Right lobe of liver (tissue), 6 donors: ENCODE data around the gene DGKA. TPM values are rescaled to one million over a fixed set of nuclear protein-coding genes. Genes with fewer than 3 reads are reported as not detected.
A peak's percentile ranks its signal among the peaks of the same experiment; 100 is the strongest.

ENCODE experiments used
- ATAC-seq, 4 donors: fragments of 200-7000 bp; cut with Tn5 transposase; one replicate each; pipeline ENCODE4 v1.9.1; 2020; ENCODE audit warnings: mild to moderate bottlenecking in 4 of 4, moderate library complexity in 4 of 4
- DNase-seq, 3 donors: peaks; one replicate each; pipeline ENCODE4 v3.0.0-alpha.2; 2020
- H3K27ac ChIP-seq, 3 donors: fragments of 200-600 bp; one replicate each; pipeline ENCODE4 v1.8.0; 2022
- H3K27me3 ChIP-seq, 2 donors: fragments of 200-600 bp; one replicate each; pipeline ENCODE4 v1.8.0; 2022
- H3K36me3 ChIP-seq, 4 donors: fragments of 200-600 bp; sonication (generic) in 1 of 4; one replicate each; pipeline versions ENCODE4 v1.5.1 to v1.8.0; 2017 to 2022; ENCODE audit warnings: control low read depth in 1 of 4
- H3K4me1 ChIP-seq, 4 donors: fragments of 200-600 bp; sonication (generic) in 1 of 4; one replicate each; pipeline versions ENCODE4 v1.5.1 to v1.8.0; 2017 to 2022; ENCODE audit warnings: control low read depth in 1 of 4
- H3K4me3 ChIP-seq, 3 donors: fragments of 200-600 bp; one replicate each; pipeline ENCODE4 v1.8.0; 2022
- H3K9me3 ChIP-seq, 4 donors: fragments of 200-600 bp; sonication (generic) in 1 of 4; one replicate each; pipeline versions ENCODE4 v1.5.1 to v1.8.0; 2017 to 2022; ENCODE audit warnings: control low read depth in 1 of 4
- CTCF ChIP-seq, 4 donors: fragments of 200-600 bp in 3 of 4; fragments of 450-650 bp in 1 of 4; IDR thresholded peaks; one replicate each; pipeline versions ENCODE4 v1.5.1 to v1.8.0; 2016 to 2022; ENCODE audit warnings: antibody characterized with exemption in 4 of 4, mild to moderate bottlenecking in 2 of 4
- POLR2A ChIP-seq: fragments of 450-650 bp; IDR thresholded peaks from one replicate; pipeline ENCODE4 v1.6.1; 2017; ENCODE audit warnings: antibody characterized with exemption, mild to moderate bottlenecking
- WGBS: methylation state at CpG from one replicate; pipeline ENCODE4 v1.1.6; 2018; ENCODE audit warnings: low coverage, low lambda C conversion rate; ENCODE audit not compliant: insufficient coverage; ENCODE audit errors: missing lambda C conversion rate; 5-methylcytosine and 5-hydroxymethylcytosine counted together
- intact Hi-C, 2 donors: fragments of 100-400 bp; cut with DNase I; formaldehyde crosslinking; loops; one replicate each; pipeline versions ENCODE4 v1.11.2 to v1.14.1; 2022
- total RNA-seq, 6 experiments: library from RNA; depleted of rRNA in 2 of 6; stranded (reverse); fragments of >200 nt in 2 of 6; fragmentation: NEBNext Ultra II Directional in 3 of 6; extraction: Animal tissue kit (Norgen Biotek cat#: 25700) in 3 of 6; gene quantifications; one replicate each; pipeline versions ENCODE4 v1.1.0 to v1.2.4, GENCODE V29; 2016 to 2023
- donor health status: DM: no; HTN: yes; CAD: no.
- donor health status: DM: no; HTN: no; CAD: no.
- donor health status: DM: no; HTN: no; CAD: no.
- donor health status: DM: no; HTN: yes; CAD: no.
- donor health status: DM: no; HTN: yes; CAD: no.

Gene DGKA
- total RNA-seq, 6 experiments from 2014 or later = 2.7 to 7.6 (median 4.9) TPM

DNA sequence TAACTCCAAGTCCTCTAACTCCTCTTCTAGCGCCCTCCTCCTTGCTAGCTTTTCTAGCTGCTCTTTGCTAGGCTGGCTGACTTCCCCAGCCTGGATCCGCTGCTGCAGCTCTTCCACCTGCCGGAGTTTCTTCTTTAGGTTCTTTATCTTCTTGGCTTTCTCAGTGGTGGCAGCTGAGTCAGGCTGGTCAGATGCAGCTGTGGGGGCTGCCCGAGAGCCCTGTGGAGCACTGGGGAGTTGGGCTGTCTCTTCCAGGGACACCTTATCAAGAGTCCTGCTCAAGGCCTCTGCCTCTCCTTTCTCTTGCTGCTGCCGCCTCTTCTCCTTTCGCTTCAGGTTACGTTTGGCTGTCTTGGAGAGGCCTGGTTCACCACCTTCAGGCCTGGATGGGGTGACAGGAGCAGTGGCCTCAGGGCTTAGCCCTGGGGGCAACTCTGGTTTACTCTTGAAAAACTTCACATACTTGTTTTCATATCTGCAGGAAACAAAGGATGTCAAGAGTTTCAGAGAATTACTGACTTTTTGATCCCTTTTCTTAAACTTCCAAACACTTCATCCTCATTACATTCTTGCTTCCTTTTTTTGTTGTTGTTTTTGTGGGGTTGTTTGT is 29.0 kb upstream of the DGKA start:
- DNase-seq (no peak), ATAC-seq (no peak)
- 94% methylated on average over 7 of the region's 7 CpGs for WGBS
- intact Hi-C loops = no loop called here
- Histone ChIP-seq H3K36me3 (peaks cover 0 to 15% (median 9%) of the 10 kb centered on the region in 4 donors), H3K4me1 (no peaks in the 10 kb centered on the region), H3K9me3 (no peaks in the 10 kb centered on the region), H3K4me3 (no peak overlapping the region), H3K27ac (no peak overlapping the region), H3K27me3 (no peaks in the 10 kb centered on the region)
- no peak for TF ChIP-seq POLR2A
- TF ChIP-seq CTCF (IDR thresholded peaks at IDR 0.05) = no peak

DNA sequence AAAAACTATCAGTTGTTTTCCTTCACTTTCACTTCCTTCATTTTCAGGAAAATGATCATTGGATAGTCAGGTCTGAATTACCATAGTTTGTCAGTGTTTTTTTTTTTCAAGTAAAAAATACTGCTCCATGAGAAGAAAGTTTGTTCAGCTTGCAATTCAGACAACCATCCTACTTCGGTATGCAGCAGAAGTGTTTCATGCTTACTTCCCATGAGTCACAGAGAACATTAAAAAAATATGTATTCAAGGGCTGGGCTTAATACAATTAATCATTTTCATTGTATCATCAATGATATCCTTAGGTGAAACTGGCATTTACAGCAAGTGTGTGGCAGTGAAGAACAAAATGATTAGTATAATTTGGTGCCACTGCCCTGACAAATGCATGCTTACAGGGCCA is 24.9 kb upstream of the DGKA start:
- TF ChIP-seq CTCF (IDR thresholded peaks at IDR 0.05) (no peak), POLR2A (no peak)
- intact Hi-C loops = no loop called here
- Histone ChIP-seq H3K36me3 (peaks cover 0 to 15% (median 9%) of the 10 kb centered on the region in 4 donors), H3K4me1 (peaks cover 0 to 18% (median 4%) of the 10 kb centered on the region in 4 donors), H3K4me3 (no peak overlapping the region), H3K27me3 (no peaks in the 10 kb centered on the region), H3K27ac (no peak overlapping the region), H3K9me3 (no peaks in the 10 kb centered on the region)
- DNase-seq (no peak), ATAC-seq (no peak)
- 63% methylated on average over 1 of the region's 1 CpG for WGBS

DNA sequence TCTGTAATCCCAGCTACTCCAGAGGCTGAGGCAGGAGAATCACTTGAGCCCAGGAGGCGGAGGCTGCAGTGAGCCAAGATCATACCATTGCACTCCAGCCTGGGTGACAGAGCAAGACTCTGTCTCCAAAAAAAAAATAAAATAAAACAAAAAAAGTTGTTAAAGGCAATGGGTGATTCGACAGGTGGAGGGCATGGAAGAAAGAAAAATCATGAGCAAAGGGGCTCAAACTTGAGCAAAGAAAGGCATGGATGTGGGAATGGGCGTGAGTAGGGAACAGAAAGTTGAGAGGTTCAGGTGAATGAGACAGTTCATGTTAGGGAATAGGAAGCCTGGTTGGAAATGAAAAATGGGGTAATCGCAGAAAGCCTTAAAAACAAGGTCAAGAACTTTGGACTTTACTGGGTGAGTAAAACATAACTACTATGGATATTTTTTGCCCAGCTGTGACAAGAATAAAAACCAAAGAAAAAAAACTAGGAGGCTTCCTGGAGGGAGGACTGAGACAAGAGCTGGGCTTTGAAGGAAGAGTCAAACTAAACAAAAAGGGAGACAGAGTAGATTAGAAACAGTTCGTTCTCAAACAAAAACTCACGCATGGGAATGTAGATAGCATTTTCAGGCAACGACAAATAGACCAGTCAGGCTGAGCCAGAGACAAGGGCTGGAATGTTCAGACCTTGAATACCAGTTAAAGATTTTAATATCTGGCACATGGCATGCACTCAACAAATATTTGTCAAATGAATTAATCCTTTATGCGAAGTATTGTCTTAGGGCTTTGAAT is 22.0 kb upstream of the DGKA start:
- Histone ChIP-seq H3K27ac (peak overlapping the region; percentile 18 to 70 (median 59)), H3K4me3 (no peak overlapping the region), H3K27me3 (no peaks in the 10 kb centered on the region), H3K9me3 (no peaks in the 10 kb centered on the region), H3K36me3 (no peaks in the 10 kb centered on the region), H3K4me1 (peaks cover 0 to 18% (median 4%) of the 10 kb centered on the region in 4 donors)
- DNase-seq (no peak), ATAC-seq (peak; percentile 75 to 85 (median 82))
- WGBS = 24% methylated on average over 8 of the region's 8 CpGs
- intact Hi-C loops = no loop called here
- TF ChIP-seq POLR2A (no peak), CTCF (IDR thresholded peaks at IDR 0.05) (no peak)

GRCh38 chr12:55909513-55909884 is 21.5 kb upstream of the DGKA start:
- WGBS = 31% methylated on average over 2 of the region's 2 CpGs
- H3K27ac ChIP-seq = peak overlapping the region; percentile 18 to 70 (median 59)
- ATAC-seq (peak; percentile 50 to 83 (median 60)), DNase-seq (no peak)
- H3K27me3 ChIP-seq = no peaks in the 10 kb centered on the region
- intact Hi-C loops = no loop called here
- H3K4me3 ChIP-seq = no peak overlapping the region
- H3K36me3 ChIP-seq = no peaks in the 10 kb centered on the region
- TF ChIP-seq CTCF (IDR thresholded peaks at IDR 0.05) (no peak), POLR2A (no peak)
- no peaks in the 10 kb centered on the region for H3K9me3 ChIP-seq
- peaks cover 0 to 18% (median 4%) of the 10 kb centered on the region in 4 donors for H3K4me1 ChIP-seq
